GM12878 (cell line): Measurements from ENCODE around the gene CCDC198. TPM values are rescaled to one million over a fixed set of nuclear protein-coding genes. Genes with fewer than 3 reads are reported as not detected.

Source experiments
- ATAC-seq: fragments of 200-7000 bp; cut with Tn5 transposase; 3 replicates; pipeline ENCODE4 v1.9.1; 2020; ENCODE audit warnings: mild to moderate bottlenecking, moderate library complexity
- BruUV-seq: library from RNA; stranded (reverse); fragments of 400-500 nt; replicated peaks from 2 replicates; lab custom pipeline; 2021; lab: Mats Ljungman, UMichigan
- CTCF ChIA-PET: fragments of 300-600 bp; sonication (Branson Sonifier 250); formaldehyde crosslinking; extraction: SDS; loops from one replicate; lab custom pipeline; 2021; ENCODE audit warnings: inconsistent platforms; lab: Yijun Ruan, JAX
- POLR2A ChIA-PET: fragments of 350-600 bp; formaldehyde crosslinking; extraction: SDS; loops from one replicate; lab custom pipeline; 2021; ENCODE audit warnings: inconsistent platforms; lab: Charles Lee
- RAD21 ChIA-PET: fragments of 300-600 bp; sonication (Branson Sonifier 250); formaldehyde crosslinking; loops from one replicate; lab custom pipeline; 2023; ENCODE audit warnings: antibody characterized with exemption; ENCODE audit not compliant: unreplicated experiment; lab: Charles Lee
- SMC1A ChIA-PET: fragments of 300-600 bp; sonication (Branson Sonifier 250); formaldehyde crosslinking; loops from one replicate; lab custom pipeline; 2023; ENCODE audit not compliant: unreplicated experiment, uncharacterized antibody; lab: Charles Lee
- DNase-seq: peaks from one replicate; pipeline ENCODE4 v3.0.0-alpha.2; 2011; ENCODE audit warnings: low read depth, low spot score
- FAIRE-seq: peaks from 3 replicates; lab custom pipeline; 2011; peaks lifted over from hg19 to GRCh38; lab: Jason Lieb, UNC
- H2AFZ ChIP-seq: 2 replicates; pipeline ENCODE4 v1.6.0; 2011; ENCODE audit warnings: low read depth, low read length, control low read depth; ENCODE audit not compliant: control insufficient read depth
- H3K27ac ChIP-seq: 2 replicates; pipeline ENCODE4 v1.5.1; 2011; ENCODE audit warnings: control low read depth; ENCODE audit not compliant: control insufficient read depth, insufficient read depth
- H3K27me3 ChIP-seq, 2 experiments: replicated peaks in 1 of 2; 2 replicates each; pipeline versions ENCODE4 v1.6.0 to v1.6.1; 2011; ENCODE audit warnings: low read length in 1 of 2; ENCODE audit not compliant: control insufficient read depth in 2 of 2, insufficient read depth in 2 of 2
- H3K36me3 ChIP-seq, 2 experiments: 2 replicates each; pipeline ENCODE4 v1.5.1; 2011; ENCODE audit warnings: low read length in 1 of 2; ENCODE audit not compliant: control insufficient read depth in 2 of 2, insufficient read depth in 2 of 2
- H3K4me1 ChIP-seq: 2 replicates; pipeline ENCODE4 v1.6.1; 2011; ENCODE audit warnings: mild to moderate bottlenecking, low read length, moderate library complexity, mixed read lengths; ENCODE audit not compliant: control insufficient read depth, insufficient read depth
- H3K4me2 ChIP-seq: 2 replicates; pipeline ENCODE4 v1.6.0; 2011; ENCODE audit warnings: control low read depth; ENCODE audit not compliant: control insufficient read depth, insufficient read depth
- H3K4me3 ChIP-seq: fragments of 200-600 bp; sonication (generic); 2 replicates; pipeline ENCODE4 v1.5.1; 2016
- H3K79me2 ChIP-seq: 2 replicates; pipeline ENCODE4 v1.6.0; 2011; ENCODE audit warnings: low read length; ENCODE audit not compliant: control insufficient read depth, insufficient read depth
- H3K9ac ChIP-seq: 2 replicates; pipeline ENCODE4 v1.8.0; 2011; ENCODE audit warnings: low read length, control low read depth, mixed read lengths; ENCODE audit not compliant: control insufficient read depth, insufficient read depth
- H3K9me3 ChIP-seq: replicated peaks from 3 replicates; pipeline ENCODE4 v1.5.1; 2011; ENCODE audit warnings: mild to moderate bottlenecking, low read length; ENCODE audit not compliant: control insufficient read depth, insufficient read depth
- H4K20me1 ChIP-seq: 2 replicates; pipeline ENCODE4 v1.6.0; 2011; ENCODE audit not compliant: control insufficient read depth, insufficient read depth
- CBFB ChIP-seq: IDR thresholded peaks from 2 replicates; pipeline ENCODE4 v1.6.1; 2016; ENCODE audit warnings: antibody characterized with exemption, low read depth
- EGR1 ChIP-seq, 2 experiments: IDR thresholded peaks; 1 replicate in 1 of 2; 2 replicates in 1 of 2; pipeline ENCODE4 v1.6.1; 2011 to 2012; ENCODE audit warnings: low read depth in 2 of 2, low read length in 2 of 2, borderline replicate concordance in 1 of 2, mild to moderate bottlenecking in 1 of 2, moderate library complexity in 1 of 2
- LARP7 ChIP-seq: fragments of 450-650 bp; IDR thresholded peaks from 2 replicates; pipeline ENCODE4 v1.6.1; 2017; ENCODE audit warnings: mild to moderate bottlenecking
- MXI1 ChIP-seq: fragments of 150-350 bp; IDR thresholded peaks from 2 replicates; pipeline ENCODE4 v1.6.1; 2011; ENCODE audit warnings: low read depth, mild to moderate bottlenecking, inconsistent platforms, low read length, improper control_type of control experiment
- NR2C2 ChIP-seq: IDR thresholded peaks from 2 replicates; pipeline ENCODE4 v1.6.1; 2011; ENCODE audit warnings: borderline replicate concordance, low read depth; ENCODE audit not compliant: control insufficient read depth, insufficient read length
- NRF1 ChIP-seq: conservative IDR thresholded peaks from 2 replicates; pipeline ENCODE4 v1.6.1; 2011; ENCODE audit warnings: mild to moderate bottlenecking, low read depth, low read length, improper control_type of control experiment
- PAX5 ChIP-seq: IDR thresholded peaks from 2 replicates; pipeline ENCODE4 v1.6.1; 2011; ENCODE audit warnings: low read depth, low read length, borderline replicate concordance
- POLR2AphosphoS2 ChIP-seq: IDR thresholded peaks from 2 replicates; pipeline ENCODE4 v1.6.1; 2011; ENCODE audit warnings: low read depth, mild to moderate bottlenecking, low read length, improper control_type of control experiment, moderate library complexity
- RBBP5 ChIP-seq: fragments of 200-600 bp; sonication (generic); conservative IDR thresholded peaks from 2 replicates; pipeline ENCODE4 v1.6.1; 2016
- SIN3A ChIP-seq: IDR thresholded peaks from 2 replicates; pipeline ENCODE4 v1.6.1; 2012; ENCODE audit warnings: low read depth, low read length, improper control_type of control experiment
- SRF ChIP-seq, 2 experiments: IDR thresholded peaks; 2 replicates each; pipeline ENCODE4 v1.6.1; 2011; ENCODE audit warnings: low read depth in 2 of 2, low read length in 2 of 2, mild to moderate bottlenecking in 1 of 2, moderate library complexity in 1 of 2
- SUZ12 ChIP-seq: fragments of 200-600 bp; sonication (generic); IDR thresholded peaks from one replicate; pipeline ENCODE4 v1.6.1; 2018; ENCODE audit warnings: antibody characterized with exemption, mild to moderate bottlenecking; ENCODE audit not compliant: unreplicated experiment
- ZBTB4 ChIP-seq: fragments of 450-650 bp; formaldehyde crosslinking; IDR thresholded peaks from 2 replicates; pipeline ENCODE4 v1.4.0; 2022; ENCODE audit warnings: mild to moderate bottlenecking, moderate library complexity
- ZNF24 ChIP-seq: fragments of 450-650 bp; IDR thresholded peaks from 2 replicates; pipeline ENCODE4 v1.6.1; 2017; ENCODE audit warnings: antibody characterized with exemption, mild to moderate bottlenecking
- WGBS: methylation state at CpG from one replicate; pipeline ENCODE4 v1.1.6; 2016; ENCODE audit warnings: low lambda C conversion rate; ENCODE audit not compliant: insufficient replicate concordance, insufficient coverage; ENCODE audit errors: missing lambda C conversion rate; 5-methylcytosine and 5-hydroxymethylcytosine counted together
- in situ Hi-C: fragments of 300-500 bp; cut with MboI; formaldehyde crosslinking; loops from 9 replicates; pipeline ENCODE4 v1.14.3; 2018; ENCODE audit warnings: mixed read lengths
- intact Hi-C: fragments of 100-400 bp; cut with micrococcal nuclease; formaldehyde crosslinking; loops from one replicate; pipeline ENCODE4 v1.14.2; 2022; ENCODE audit not compliant: unreplicated experiment
- polyA plus RNA-seq, 11 experiments: library from polyadenylated mRNA; depleted of rRNA in 4 of 11; unstranded in 6 of 11; stranded (reverse) in 5 of 11; fragments of >200 nt; fragmentation: Nextera tagmentation in 4 of 11; fragmentation: Illumina TruSeq in 1 of 11; extraction: Ambion mirVana in 4 of 11; extraction: Trizol in 1 of 11; gene quantifications; 1 replicate in 1 of 11; 2 replicates in 10 of 11; pipeline versions ENCODE4 v1.2.1 to v1.2.3, GENCODE V29; 2011 to 2016; ENCODE audit warnings: inconsistent platforms in 2 of 11, missing spikeins in 2 of 11, low read depth in 1 of 11
- total RNA-seq, 4 experiments: library from RNA; depleted of rRNA in 3 of 4; stranded (reverse); fragments of >200 nt in 3 of 4; fragmentation: Illumina TruSeq in 1 of 4; extraction: Trizol in 1 of 4; gene quantifications; 2 replicates each; pipeline versions ENCODE4 v1.2.1 to v1.2.3, GENCODE V29; 2013 to 2021
- TF ChIP-seq, protein P1 (sequence below): IDR thresholded peaks from 2 replicates; pipeline ENCODE4 v1.6.1; 2012; ENCODE audit warnings: low read depth, low read length, improper control_type of control experiment

CCDC198 gene
- total and polyA plus RNA-seq, 10 of the 15 experiments (the other 5 are each of a cell fraction or from before 2014, with no cell fraction given): 1.3 to 12.5 (median 2.3) TPM

- Histone ChIP-seq H4K20me1 (no peaks in the 10 kb centered on the region), H3K4me2 (no peak overlapping the region), H3K9ac (no peak overlapping the region), H3K4me1 (no peaks in the 10 kb centered on the region), H2AFZ (no peak overlapping the region), H3K9me3 (no peaks in the 10 kb centered on the region)
- no peak for FAIRE-seq
- ChIA-PET SMC1A (no interaction called here), POLR2A (no interaction called here)
- in situ Hi-C loops: no loop called here
- DNase-seq: no peak
- WGBS: 59% methylated on average over 5 of the region's 5 CpGs
- TF ChIP-seq ZBTB4 (CRISPR knock-in tag): no peak
- TF ChIP-seq PAX5: no peak
- TF ChIP-seq SUZ12: no peak
- TF ChIP-seq, all 136 proteins: peak for 0
- no peak for ATAC-seq
- H3K79me2 ChIP-seq: no peaks in the 10 kb centered on the region
- no TSS peak for BruUV-seq
- no peaks in the 10 kb centered on the region for H3K36me3 ChIP-seq
- no peak overlapping the region for H3K4me3 ChIP-seq
- CTCF ChIA-PET: no interaction called here
- H3K27ac ChIP-seq: no peak overlapping the region
- intact Hi-C loops: no loop called here
- RAD21 ChIA-PET: no interaction called here
- H3K27me3 ChIP-seq: no peaks in the 10 kb centered on the region
These were observed 31.8 kb downstream of the CCDC198 start for GRCh38 chr14:57461777-57462320.

GRCh38 chr14:57435923-57436322 lies 57.7 kb downstream of the CCDC198 start:
- no peak overlapping the region for H3K27ac ChIP-seq
- POLR2A ChIA-PET: no interaction called here
- no peaks in the 10 kb centered on the region for H3K36me3 ChIP-seq
- H3K9ac ChIP-seq: no peak overlapping the region
- no peak overlapping the region for H2AFZ ChIP-seq
- RAD21 ChIA-PET: no interaction called here
- in situ Hi-C loops (no loop called here), intact Hi-C loops (no loop called here)
- H3K9me3 ChIP-seq: no peaks in the 10 kb centered on the region
- H3K4me2 ChIP-seq: no peak overlapping the region
- no peak for DNase-seq
- BruUV-seq: no TSS peak
- no peak overlapping the region for H3K4me3 ChIP-seq
- SMC1A ChIA-PET: no interaction called here
- CTCF ChIA-PET: no interaction called here
- no peak for FAIRE-seq
- no peak for ATAC-seq
- no peaks in the 10 kb centered on the region for H4K20me1 ChIP-seq
- no peaks in the 10 kb centered on the region for H3K27me3 ChIP-seq
- H3K79me2 ChIP-seq: no peaks in the 10 kb centered on the region
- H3K4me1 ChIP-seq: no peaks in the 10 kb centered on the region
- TF ChIP-seq LARP7 (no peak), SIN3A (no peak), POLR2AphosphoS2 (no peak), EGR1 (IDR thresholded peaks at IDR 0.05; ENCODE audit: borderline replicate concordance in 1 of 2, low read depth in 2 of 2, low read length in 2 of 2) (no peak), ZNF24 (no peak), SRF (IDR thresholded peaks at IDR 0.05; ENCODE audit: low read depth in 2 of 2, low read length in 2 of 2) (no peak), NR2C2 (no peak), NRF1 (no peak), RBBP5 (no peak), CBFB (no peak), MXI1 (no peak)
- TF ChIP-seq, protein P1, sequence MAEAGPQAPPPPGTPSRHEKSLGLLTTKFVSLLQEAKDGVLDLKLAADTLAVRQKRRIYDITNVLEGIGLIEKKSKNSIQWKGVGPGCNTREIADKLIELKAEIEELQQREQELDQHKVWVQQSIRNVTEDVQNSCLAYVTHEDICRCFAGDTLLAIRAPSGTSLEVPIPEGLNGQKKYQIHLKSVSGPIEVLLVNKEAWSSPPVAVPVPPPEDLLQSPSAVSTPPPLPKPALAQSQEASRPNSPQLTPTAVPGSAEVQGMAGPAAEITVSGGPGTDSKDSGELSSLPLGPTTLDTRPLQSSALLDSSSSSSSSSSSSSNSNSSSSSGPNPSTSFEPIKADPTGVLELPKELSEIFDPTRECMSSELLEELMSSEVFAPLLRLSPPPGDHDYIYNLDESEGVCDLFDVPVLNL: no peak
